GM21717 (cell line): ENCODE data around the gene TARP.
"Not testable (repeated sequence)": the region's sequence is repeated elsewhere in the genome, so short reads cannot be mapped to it uniquely, and the experiment has no call there.

ENCODE experiments used
- ATAC-seq: cut with Tn5 transposase; IDR thresholded peaks from one replicate; pipeline ENCODE4 v1.9.1; 2021; ENCODE audit warnings: mild to moderate bottlenecking, moderate library complexity; ENCODE audit not compliant: unreplicated experiment

TARP gene

GRCh38 chr7:38263274-38263673 lies 10.2 kb downstream of the TARP start:
- not testable (repeated sequence) for ATAC-seq

GRCh38 chr7:38262545-38262944 lies 10.9 kb downstream of the TARP start:
- no peak for ATAC-seq

GRCh38 chr7:38262026-38262425 lies 11.4 kb downstream of the TARP start:
- ATAC-seq, result not testable (repeated sequence)

- not testable (repeated sequence) for ATAC-seq
These were observed 11.8 kb downstream of the TARP start for GRCh38 chr7:38261601-38262000.

GRCh38 chr7:38259157-38259556 lies 14.3 kb downstream of the TARP start:
- not testable (repeated sequence) for ATAC-seq

GRCh38 chr7:38257350-38257677 lies 16.1 kb downstream of the TARP start:
- no peak for ATAC-seq

GRCh38 chr7:38249849-38250248 lies 23.6 kb downstream of the TARP start:
- ATAC-seq, result peak; percentile 63

- ATAC-seq, result no peak
These were observed 25.3 kb downstream of the TARP start for GRCh38 chr7:38248069-38248567.

GRCh38 chr7:38245409-38245977 lies 27.9 kb downstream of the TARP start:
- no peak for ATAC-seq

GRCh38 chr7:38244516-38244915 lies 28.9 kb downstream of the TARP start:
- ATAC-seq, result no peak

- ATAC-seq, result not testable (repeated sequence)
These were observed 30.1 kb downstream of the TARP start for GRCh38 chr7:38243345-38243744.

- ATAC-seq, result no peak
These were observed 30.6 kb downstream of the TARP start for GRCh38 chr7:38242814-38243213.

- no peak for ATAC-seq
These were observed 32.4 kb downstream of the TARP start for GRCh38 chr7:38241071-38241470.

- not testable (repeated sequence) for ATAC-seq
These were observed 34.3 kb downstream of the TARP start for GRCh38 chr7:38239129-38239528.

GRCh38 chr7:38235606-38236005 lies 37.8 kb downstream of the TARP start:
- no peak for ATAC-seq

GRCh38 chr7:38234759-38235158 lies 38.7 kb downstream of the TARP start:
- ATAC-seq, result not testable (repeated sequence)

- peak; percentile 82 for ATAC-seq
These were observed 40.7 kb downstream of the TARP start for GRCh38 chr7:38232502-38233366.

GRCh38 chr7:38229884-38230642 lies 43.4 kb downstream of the TARP start:
- no peak for ATAC-seq

- ATAC-seq, result no peak
These were observed 44.0 kb downstream of the TARP start for GRCh38 chr7:38229386-38229785.

GRCh38 chr7:38224392-38224791 lies 49.0 kb downstream of the TARP start:
- ATAC-seq, result no peak

GRCh38 chr7:38223306-38223705 lies 50.1 kb downstream of the TARP start:
- no peak for ATAC-seq
